Measurements from ENCODE around the gene GNMT.

- TF ChIP-seq CTCF (IDR thresholded peaks at IDR 0.05; ENCODE audit: low read depth, low read length, poor library complexity, severe bottlenecking) = no peak
- no peak for TF ChIP-seq EZH2phosphoT487 (IDR thresholded peaks at IDR 0.05; ENCODE audit: borderline replicate concordance, low read length)
Measured at GRCh38 chr6:43005844-43006243, 45.3 kb downstream of the GNMT start.
